ENCODE data around the gene STX10. TPM values are rescaled to one million over a fixed set of nuclear protein-coding genes. Genes with fewer than 3 reads are reported as not detected.

Gene STX10
- total and polyA plus RNA-seq, 9 of the 15 experiments (the other 6 are each of a cell fraction or from before 2014, with no cell fraction given) = 0.51 to 66.3 (median 31.0) TPM

- TF ChIP-seq ZNF512 (tag; IDR thresholded peaks at IDR 0.05) (no peak), ETV5 (CRISPR knock-in tag; IDR thresholded peaks at IDR 0.05; ENCODE audit: low read depth) (no peak), HDGF (IDR thresholded peaks at IDR 0.05) (no peak), ZNF79 (CRISPR knock-in tag; IDR thresholded peaks at IDR 0.05; ENCODE audit: low read depth) (no peak), PRMT5 (CRISPR knock-in tag; IDR thresholded peaks at IDR 0.05) (no peak), RFX7 (CRISPR knock-in tag; IDR thresholded peaks at IDR 0.05) (no peak)
- TF ChIP-seq, protein P1, sequence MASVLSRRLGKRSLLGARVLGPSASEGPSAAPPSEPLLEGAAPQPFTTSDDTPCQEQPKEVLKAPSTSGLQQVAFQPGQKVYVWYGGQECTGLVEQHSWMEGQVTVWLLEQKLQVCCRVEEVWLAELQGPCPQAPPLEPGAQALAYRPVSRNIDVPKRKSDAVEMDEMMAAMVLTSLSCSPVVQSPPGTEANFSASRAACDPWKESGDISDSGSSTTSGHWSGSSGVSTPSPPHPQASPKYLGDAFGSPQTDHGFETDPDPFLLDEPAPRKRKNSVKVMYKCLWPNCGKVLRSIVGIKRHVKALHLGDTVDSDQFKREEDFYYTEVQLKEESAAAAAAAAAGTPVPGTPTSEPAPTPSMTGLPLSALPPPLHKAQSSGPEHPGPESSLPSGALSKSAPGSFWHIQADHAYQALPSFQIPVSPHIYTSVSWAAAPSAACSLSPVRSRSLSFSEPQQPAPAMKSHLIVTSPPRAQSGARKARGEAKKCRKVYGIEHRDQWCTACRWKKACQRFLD (CRISPR knock-in tag; IDR thresholded peaks at IDR 0.05) = no peak
Measured at GRCh38 chr19:13198634-13199033, 48.5 kb upstream of the STX10 start (continued).

- CTCF ChIA-PET (ENCODE audit: low intra/inter-chr PET ratio) = interaction anchor here (0.8 to 0.9 kb wide), 2 partner anchors 67 to 393 kb away, joined by 4 read pairs; no protein-coding TSS in a partner anchor
- 29% methylated on average over 11 of the region's 11 CpGs for WGBS (ENCODE audit: insufficient coverage, low coverage, missing lambda C conversion rate)
- H3K4me1 ChIP-seq (replicated peaks in 1 of 2; ENCODE audit: control insufficient read depth in 2 of 2, insufficient read depth in 2 of 2, low read length in 2 of 2) = peaks cover 6% of the 10 kb centered on the region in 2 experiments; a peak in 3 of 5 replicates
- in situ Hi-C loops (cut with MboI) (no loop called here), intact Hi-C loops (cut with micrococcal nuclease) (loop anchor here (2.0 kb wide), 1 partner anchor 67 kb away; no protein-coding TSS in a partner anchor)
- H3K9me3 ChIP-seq (replicated peaks; ENCODE audit: control insufficient read depth, insufficient read depth, low read depth, low read length) = no peaks in the 10 kb centered on the region
- peak; percentile 51 for FAIRE-seq
- no peak overlapping the region for H3K4me2 ChIP-seq (ENCODE audit: insufficient read depth, low read length)
- H3K9me1 ChIP-seq (ENCODE audit: control insufficient read depth, insufficient read depth, low read length) = no peaks in the 10 kb centered on the region
- H4K20me1 ChIP-seq (replicated peaks; ENCODE audit: control insufficient read depth, insufficient read depth, low read length) = no peaks in the 10 kb centered on the region
- ATAC-seq = peak; percentile 77
- no peak overlapping the region for H3K9ac ChIP-seq (ENCODE audit: insufficient read depth in 1 of 2, low read depth in 2 of 2, low read length in 2 of 2)
- no peaks in the 10 kb centered on the region; a peak in 1 of 5 replicates for H3K27me3 ChIP-seq (ENCODE audit: control insufficient read depth in 2 of 2, insufficient read depth in 2 of 2, low read length in 2 of 2)
- POLR2A ChIA-PET = no interaction called here
- no peak overlapping the region for H2AFZ ChIP-seq (ENCODE audit: low read depth, low read length)
- BruUV-seq (replicated peaks) = no TSS peak
- H3K27ac ChIP-seq (ENCODE audit: extremely low read depth, low read depth, low read length) = no peak overlapping the region
- no peaks in the 10 kb centered on the region for H3K36me3 ChIP-seq (ENCODE audit: control insufficient read depth, insufficient read depth, low read length)
- H3K79me2 ChIP-seq (ENCODE audit: control insufficient read depth, insufficient read depth, low read length) = no peaks in the 10 kb centered on the region
- no peak overlapping the region for H3K4me3 ChIP-seq
- peak; percentile 50 to 72 (median 55) for DNase-seq (ENCODE audit: extremely low read depth in 1 of 4, low spot score in 3 of 4)
- TF ChIP-seq ELF4 (CRISPR knock-in tag; IDR thresholded peaks at IDR 0.05) (no peak), RAD21 (CRISPR knock-in tag; conservative IDR thresholded peaks at IDR 0.05 in 1 of 2, IDR thresholded peaks at IDR 0.05 in 1 of 2) (peak in 1 of 2 experiments; percentile 39; a peak in 1 of 4 replicates), CGGBP1 (CRISPR knock-in tag; IDR thresholded peaks at IDR 0.05) (no peak), ZNF384 (IDR thresholded peaks at IDR 0.05; ENCODE audit: low read depth, low read length) (peak; percentile 11; the same call in 1 of the 2 replicates), KLF6 (CRISPR knock-in tag; IDR thresholded peaks at IDR 0.05; ENCODE audit: borderline replicate concordance) (no peak), NFIC (IDR thresholded peaks at IDR 0.05) (peak; percentile 90), NFIX (CRISPR knock-in tag; IDR thresholded peaks at IDR 0.05; ENCODE audit: low read depth) (peak; percentile 44)
- TF ChIP-seq, protein P2, sequence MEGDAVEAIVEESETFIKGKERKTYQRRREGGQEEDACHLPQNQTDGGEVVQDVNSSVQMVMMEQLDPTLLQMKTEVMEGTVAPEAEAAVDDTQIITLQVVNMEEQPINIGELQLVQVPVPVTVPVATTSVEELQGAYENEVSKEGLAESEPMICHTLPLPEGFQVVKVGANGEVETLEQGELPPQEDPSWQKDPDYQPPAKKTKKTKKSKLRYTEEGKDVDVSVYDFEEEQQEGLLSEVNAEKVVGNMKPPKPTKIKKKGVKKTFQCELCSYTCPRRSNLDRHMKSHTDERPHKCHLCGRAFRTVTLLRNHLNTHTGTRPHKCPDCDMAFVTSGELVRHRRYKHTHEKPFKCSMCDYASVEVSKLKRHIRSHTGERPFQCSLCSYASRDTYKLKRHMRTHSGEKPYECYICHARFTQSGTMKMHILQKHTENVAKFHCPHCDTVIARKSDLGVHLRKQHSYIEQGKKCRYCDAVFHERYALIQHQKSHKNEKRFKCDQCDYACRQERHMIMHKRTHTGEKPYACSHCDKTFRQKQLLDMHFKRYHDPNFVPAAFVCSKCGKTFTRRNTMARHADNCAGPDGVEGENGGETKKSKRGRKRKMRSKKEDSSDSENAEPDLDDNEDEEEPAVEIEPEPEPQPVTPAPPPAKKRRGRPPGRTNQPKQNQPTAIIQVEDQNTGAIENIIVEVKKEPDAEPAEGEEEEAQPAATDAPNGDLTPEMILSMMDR (IDR thresholded peaks at IDR 0.05 in 2 of 3, conservative IDR thresholded peaks at IDR 0.05 in 1 of 3; ENCODE audit: insufficient read depth in 2 of 3, low read depth in 1 of 3, low read length in 3 of 3) = peak; percentile 54 to 96 (median 72); a peak in 5 of 6 replicates
Measured at GRCh38 chr19:13195678-13196077, 45.5 kb upstream of the STX10 start.

Measured in K562 (cell line).